ENCODE measurements around the gene MX1. TPM values are rescaled to one million over a fixed set of nuclear protein-coding genes. Genes with fewer than 3 reads are reported as not detected.

The MX1 gene
- total and polyA plus RNA-seq, 8 donors, result 11.4 to 125 (median 30.4) TPM

DNA sequence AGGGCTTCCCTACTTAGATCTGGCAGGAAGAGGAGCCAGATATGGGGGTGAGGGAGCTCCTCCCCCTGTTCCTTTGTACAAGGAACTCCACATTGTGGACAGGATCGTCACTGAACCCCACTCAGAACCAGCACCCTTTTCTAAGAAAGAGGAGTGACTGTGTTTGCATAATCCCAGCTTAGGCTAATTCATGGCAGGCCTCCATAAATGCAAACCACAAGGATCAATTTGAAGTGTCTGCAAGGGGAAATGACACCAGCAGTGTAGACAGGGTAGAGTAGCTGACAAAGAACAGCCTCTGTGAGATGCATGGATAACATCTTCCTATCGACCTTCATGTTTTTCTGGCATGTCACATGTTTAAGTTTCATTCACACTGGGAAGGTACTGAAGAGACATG is 11.7 kb downstream of the MX1 start:
- Histone ChIP-seq H3K9me3 (peaks cover 0 to 7% (median 0%) of the 10 kb centered on the region in 4 donors), H3K36me3 (peaks cover 49 to 100% (median 99%) of the 10 kb centered on the region in 4 donors), H3K27ac (no peak overlapping the region), H3K27me3 (no peaks in the 10 kb centered on the region), H3K4me3 (no peak overlapping the region), H3K4me1 (peaks cover 0 to 7% (median 3%) of the 10 kb centered on the region in 4 donors)
- 36 to 70% (median 51%) methylated on average over 2 of the region's 2 CpGs for WGBS, 5 donors
- no peak for DNase-seq
- intact Hi-C loops (cut with DNase I; ENCODE audit: low total_unique reads), result no loop called here
- no peak for TF ChIP-seq POLR2A (IDR thresholded peaks at IDR 0.05)
- TF ChIP-seq CTCF (IDR thresholded peaks at IDR 0.05), result no peak
- TF ChIP-seq EP300 (IDR thresholded peaks at IDR 0.05), result no peak
- TF ChIP-seq POLR2AphosphoS5 (IDR thresholded peaks at IDR 0.05), result no peak

DNA sequence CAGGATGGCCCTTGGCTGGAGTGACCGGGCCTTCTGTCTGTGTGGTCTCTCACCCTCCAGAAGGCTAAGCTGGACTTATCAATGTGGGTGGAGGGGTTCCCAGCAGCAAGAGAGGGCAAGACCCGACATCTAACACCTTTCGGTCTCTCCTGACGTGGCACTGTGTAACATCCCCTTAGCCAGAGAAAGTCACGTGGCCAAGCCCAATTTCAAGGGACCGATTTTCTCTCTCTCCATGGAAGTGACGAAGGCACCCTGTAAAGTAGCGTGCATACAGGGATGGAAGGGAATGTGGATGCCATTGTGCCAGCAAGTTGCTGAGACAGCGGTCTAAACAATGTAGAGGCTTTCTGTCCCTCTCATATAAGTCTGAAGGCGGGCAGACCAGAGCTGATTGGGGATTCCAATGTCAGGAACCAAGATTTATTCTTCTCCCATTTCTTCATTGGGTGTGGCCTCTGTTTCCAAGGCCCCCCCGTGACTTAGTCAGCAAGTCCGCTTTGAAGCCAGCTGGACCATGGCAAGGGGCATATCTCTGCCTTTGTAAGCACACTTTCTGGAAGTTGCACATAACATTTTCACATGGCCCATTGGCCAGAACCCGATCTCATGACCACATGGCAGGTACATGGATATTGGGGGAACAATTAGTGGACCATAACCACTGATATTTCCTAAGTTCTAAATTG is 12.5 kb downstream of the MX1 start:
- peaks cover 46 to 100% (median 99%) of the 10 kb centered on the region in 4 donors for H3K36me3 ChIP-seq
- WGBS, 5 donors, result 86 to 93% (median 88%) methylated on average over 13 of the region's 13 CpGs
- TF ChIP-seq POLR2A (IDR thresholded peaks at IDR 0.05) (no peak), POLR2AphosphoS5 (IDR thresholded peaks at IDR 0.05) (no peak), EP300 (IDR thresholded peaks at IDR 0.05) (no peak), CTCF (IDR thresholded peaks at IDR 0.05) (no peak)
- no peak overlapping the region for H3K27ac ChIP-seq
- no peak overlapping the region for H3K4me3 ChIP-seq
- intact Hi-C loops (cut with DNase I; ENCODE audit: low total_unique reads), result no loop called here
- H3K27me3 ChIP-seq, result no peaks in the 10 kb centered on the region
- peaks cover 0 to 6% (median 0%) of the 10 kb centered on the region in 4 donors for H3K4me1 ChIP-seq
- DNase-seq, result no peak
- peaks cover 0 to 7% (median 0%) of the 10 kb centered on the region in 4 donors for H3K9me3 ChIP-seq

DNA sequence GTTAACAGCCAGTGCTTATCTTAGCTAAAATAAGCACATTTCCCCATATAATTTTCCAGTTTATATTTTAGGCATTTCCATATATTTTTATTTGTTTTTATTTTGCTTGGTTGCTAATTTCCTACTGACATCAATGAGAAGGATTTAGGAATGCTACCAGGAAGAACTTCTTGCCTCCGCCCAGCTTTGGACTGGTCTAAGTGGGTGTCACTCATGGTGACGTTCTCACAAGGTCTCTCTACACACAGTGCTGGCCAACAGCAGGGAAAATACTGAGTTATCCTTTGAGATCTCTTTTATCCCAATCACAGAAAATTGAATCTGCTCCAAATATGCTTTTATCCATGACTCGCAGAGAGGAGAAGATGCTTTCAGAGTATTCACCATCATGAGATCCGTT is 13.2 kb downstream of the MX1 start:
- H3K36me3 ChIP-seq, result peaks cover 46 to 100% (median 98%) of the 10 kb centered on the region in 4 donors
- intact Hi-C loops (cut with DNase I; ENCODE audit: low total_unique reads), result no loop called here
- WGBS, 5 donors, result 59 to 81% (median 71%) methylated on average over 4 of the region's 4 CpGs

GRCh38 chr21:41441546-41441945 is 15.5 kb downstream of the MX1 start:
- WGBS, 5 donors, result 91 to 96% (median 96%) methylated on average over 14 of the region's 14 CpGs
- no peak overlapping the region for H3K4me3 ChIP-seq
- peaks cover 38 to 100% (median 97%) of the 10 kb centered on the region in 4 donors for H3K36me3 ChIP-seq
- intact Hi-C loops (cut with DNase I; ENCODE audit: low total_unique reads), result loop anchor here (10.0 kb wide), 1 partner anchor 307 kb away; no protein-coding TSS in a partner anchor
- H3K27me3 ChIP-seq, result no peaks in the 10 kb centered on the region
- no peaks in the 10 kb centered on the region for H3K4me1 ChIP-seq
- no peak overlapping the region for H3K27ac ChIP-seq
- no peaks in the 10 kb centered on the region for H3K9me3 ChIP-seq
- TF ChIP-seq POLR2A (IDR thresholded peaks at IDR 0.05) (no peak), EP300 (IDR thresholded peaks at IDR 0.05) (no peak), POLR2AphosphoS5 (IDR thresholded peaks at IDR 0.05) (no peak), CTCF (IDR thresholded peaks at IDR 0.05) (no peak)
- DNase-seq, result no peak

More for the DNA sequence above, 13.2 kb downstream of the MX1 start:
- DNase-seq, result no peak
- Histone ChIP-seq H3K27ac (no peak overlapping the region), H3K27me3 (no peaks in the 10 kb centered on the region), H3K4me1 (no peaks in the 10 kb centered on the region), H3K4me3 (no peak overlapping the region), H3K9me3 (peaks cover 0 to 7% (median 0%) of the 10 kb centered on the region in 4 donors)
- TF ChIP-seq EP300 (IDR thresholded peaks at IDR 0.05) (no peak), POLR2AphosphoS5 (IDR thresholded peaks at IDR 0.05) (no peak), CTCF (IDR thresholded peaks at IDR 0.05) (no peak), POLR2A (IDR thresholded peaks at IDR 0.05) (no peak)

Data from stomach (tissue), 9 donors.